HG03135 (cell line): ENCODE results near the gene INAVA.
"Not testable (repeated sequence)": the region's sequence is repeated elsewhere in the genome, so short reads cannot be mapped to it uniquely, and the experiment has no call there.

Experiments used
- ATAC-seq: cut with Tn5 transposase; IDR thresholded peaks from one replicate; pipeline ENCODE4 v1.9.1; 2021; ENCODE audit warnings: mild to moderate bottlenecking, moderate library complexity; ENCODE audit not compliant: unreplicated experiment

The INAVA gene

GRCh38 chr1:200896531-200897196 lies 2.0 kb downstream of the INAVA start:
- no peak for ATAC-seq

DNA sequence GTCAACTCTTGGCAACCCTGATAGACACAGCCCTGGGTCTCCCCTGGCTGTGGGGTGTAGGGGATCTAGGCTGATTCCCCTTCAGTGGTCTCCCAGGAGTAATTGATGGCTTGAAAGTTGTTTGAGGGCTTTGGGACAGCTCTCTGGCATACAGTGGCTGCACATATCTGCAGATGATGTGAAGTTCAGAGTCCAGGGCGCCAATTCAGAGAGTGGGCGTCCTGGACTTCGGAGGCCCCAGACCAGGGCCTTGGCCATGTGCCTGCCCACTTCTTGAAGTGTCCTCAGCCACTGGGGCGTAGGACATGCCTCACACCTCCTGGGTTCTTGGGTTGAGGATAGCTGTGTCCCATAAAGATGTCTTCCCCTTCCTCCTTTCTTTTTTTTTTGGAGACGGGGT lies 2.6 kb downstream of the INAVA start:
- no peak for ATAC-seq

- no peak for ATAC-seq
These were observed 4.3 kb downstream of the INAVA start for GRCh38 chr1:200899015-200899386.

- ATAC-seq: no peak
These were observed 4.8 kb downstream of the INAVA start for GRCh38 chr1:200899451-200899915.

- no peak for ATAC-seq
These were observed 5.5 kb downstream of the INAVA start for GRCh38 chr1:200899954-200900867.

DNA sequence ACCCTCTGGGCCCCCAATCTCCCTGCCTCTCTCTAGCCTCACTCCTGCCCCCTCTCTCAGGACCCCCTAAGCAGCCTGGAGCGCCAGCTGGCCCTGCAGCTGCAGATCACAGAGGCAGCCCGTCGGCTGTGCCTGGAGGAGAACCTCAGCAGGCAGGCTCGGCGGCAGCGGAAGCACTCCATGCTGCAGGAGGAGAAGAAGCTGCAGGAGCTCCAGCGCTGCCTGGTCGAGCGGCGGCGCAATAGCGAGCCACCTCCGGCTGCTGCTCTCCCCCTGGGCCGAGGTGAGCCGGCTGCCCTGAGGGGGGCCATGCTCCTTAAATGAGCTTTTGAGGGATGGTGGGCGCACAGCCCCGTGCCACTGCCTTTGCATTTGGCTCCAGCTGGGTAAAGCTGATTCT lies 6.2 kb downstream of the INAVA start:
- no peak for ATAC-seq

DNA sequence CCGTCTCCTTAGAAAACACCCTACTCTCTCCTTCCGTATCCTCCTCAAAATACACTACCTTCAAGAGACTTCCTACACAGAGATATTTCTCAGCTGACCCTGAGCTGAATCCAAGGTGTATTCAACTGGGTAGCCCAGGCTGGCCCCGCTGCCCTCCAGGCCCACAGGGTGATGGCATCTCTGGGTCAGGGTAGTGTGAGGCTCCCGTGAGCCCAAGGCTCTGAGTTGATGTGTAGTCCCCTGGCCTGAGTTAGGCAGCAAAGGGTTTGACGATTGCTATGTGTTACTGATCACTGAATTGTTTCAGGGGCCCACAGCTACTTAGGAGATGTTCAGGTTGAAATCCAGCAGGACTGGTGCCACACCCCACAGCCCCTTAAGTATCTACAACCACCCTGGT lies 6.7 kb downstream of the INAVA start:
- no peak for ATAC-seq

DNA sequence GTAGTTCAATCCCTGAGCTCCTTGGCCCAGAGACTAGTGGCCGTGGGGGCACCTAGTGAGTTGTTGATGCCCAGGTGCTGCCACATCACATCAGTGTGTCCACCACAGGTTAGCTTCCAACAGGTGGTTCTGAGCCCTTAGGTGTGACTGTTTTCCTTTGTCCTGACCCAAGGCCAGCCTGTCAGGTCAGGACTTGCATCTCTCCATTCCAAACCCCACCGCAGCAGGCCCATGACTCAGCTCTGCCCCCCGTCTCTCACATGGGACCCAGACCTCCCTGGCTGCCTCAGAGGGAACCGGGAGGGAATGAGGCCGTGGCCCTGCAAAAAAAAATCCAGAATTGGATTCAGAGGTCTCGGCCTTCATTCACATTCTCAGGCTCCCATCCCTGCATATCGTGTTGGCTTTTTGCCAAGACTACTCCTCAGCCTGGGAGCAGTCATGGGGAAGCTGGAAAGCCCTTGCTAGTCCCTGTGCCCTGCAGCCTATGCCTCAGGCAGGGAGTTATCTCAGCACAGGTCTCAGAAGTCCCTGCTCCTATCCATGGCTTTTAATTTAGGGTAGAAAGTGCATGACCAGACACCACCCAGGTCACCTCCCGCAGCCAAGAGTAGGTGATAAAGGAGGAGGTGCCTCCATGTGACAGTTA lies 7.2 kb downstream of the INAVA start:
- no peak for ATAC-seq

DNA sequence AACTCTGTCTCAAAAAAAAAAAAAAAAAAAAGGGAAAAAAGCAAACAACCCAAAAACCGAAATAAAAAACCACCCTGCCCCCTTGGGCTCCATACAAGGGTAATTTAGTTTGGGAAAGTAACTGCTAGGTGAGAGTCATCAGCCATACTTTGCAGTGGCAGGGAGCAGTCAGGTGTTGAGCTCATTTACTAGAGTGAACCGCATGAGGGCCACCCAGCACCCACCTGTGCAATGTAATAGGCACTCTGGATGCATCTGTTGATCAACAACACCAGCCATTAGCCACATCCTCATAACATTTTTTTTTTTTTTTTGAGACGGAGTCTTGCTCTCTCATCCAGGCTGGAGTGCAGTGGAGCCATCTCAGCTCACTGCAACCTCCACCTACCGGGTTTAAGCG lies 9.1 kb downstream of the INAVA start:
- no peak for ATAC-seq

DNA sequence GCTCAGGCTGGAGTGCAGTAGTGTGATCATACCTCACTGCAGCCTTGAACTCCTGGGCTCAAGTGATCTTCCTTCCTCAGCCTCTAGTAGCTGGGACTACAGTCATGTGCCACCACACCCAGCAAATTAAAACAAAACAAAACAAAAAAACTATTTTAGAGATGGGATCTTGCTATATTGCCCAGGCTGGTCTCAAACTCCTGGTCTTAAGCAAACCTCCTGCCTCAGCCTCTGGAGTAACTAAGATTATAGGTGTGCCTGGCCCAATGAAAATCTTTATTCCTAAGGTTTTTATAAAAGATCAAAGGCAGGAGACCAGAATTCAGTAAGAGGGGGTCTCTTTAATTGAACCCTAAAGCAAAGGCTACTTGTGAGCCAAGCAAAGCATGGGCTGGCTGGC lies 10.1 kb downstream of the INAVA start:
- no peak for ATAC-seq

- ATAC-seq: peak; percentile 39
These were observed 10.8 kb downstream of the INAVA start for GRCh38 chr1:200905411-200906052.

DNA sequence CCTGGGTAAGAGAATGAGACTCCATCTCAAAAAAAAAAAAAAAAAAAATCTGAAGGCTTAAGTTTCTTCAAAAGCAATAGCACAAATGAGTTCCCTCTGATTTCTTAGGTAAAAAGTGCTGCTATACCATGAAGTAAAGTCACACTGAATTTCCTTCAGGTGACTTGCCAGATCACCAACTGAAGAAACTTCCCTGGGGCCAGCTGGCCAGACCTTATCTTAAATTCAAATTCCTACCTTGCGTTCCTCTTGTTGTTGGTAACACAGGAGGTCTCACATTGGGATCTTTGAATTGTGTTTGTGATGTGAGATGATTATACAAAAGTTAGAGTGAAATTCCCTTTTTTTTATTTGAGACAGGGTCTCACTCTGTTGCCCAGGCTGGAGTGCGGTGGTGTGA lies 11.8 kb downstream of the INAVA start:
- ATAC-seq: no peak

- ATAC-seq: peak; percentile 60
These were observed 13.0 kb downstream of the INAVA start for GRCh38 chr1:200907611-200908097.

- no peak for ATAC-seq
These were observed 13.6 kb downstream of the INAVA start for GRCh38 chr1:200908191-200908868.

DNA sequence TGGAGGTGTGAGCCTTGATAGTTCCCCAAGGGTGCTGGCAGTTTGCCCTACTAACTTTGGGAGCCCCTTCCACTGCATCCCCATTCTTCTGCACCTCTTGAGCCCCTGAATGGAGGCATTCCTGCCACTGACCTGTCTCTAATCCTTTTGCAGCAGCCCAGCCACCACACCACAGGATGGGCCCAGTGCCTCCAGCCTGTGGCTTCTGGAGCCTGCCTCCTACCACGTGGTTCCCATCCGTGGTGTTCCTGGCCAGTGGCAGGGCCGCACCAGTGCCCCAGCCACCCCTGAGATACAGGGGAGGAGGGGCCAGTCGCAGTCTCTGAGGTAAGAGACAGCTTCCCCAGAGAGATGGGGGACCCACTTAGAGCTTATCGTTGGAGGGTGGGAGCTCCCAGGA lies 14.4 kb downstream of the INAVA start:
- ATAC-seq: no peak

- peak; percentile 56 for ATAC-seq
These were observed 15.1 kb downstream of the INAVA start for GRCh38 chr1:200909757-200910239.

DNA sequence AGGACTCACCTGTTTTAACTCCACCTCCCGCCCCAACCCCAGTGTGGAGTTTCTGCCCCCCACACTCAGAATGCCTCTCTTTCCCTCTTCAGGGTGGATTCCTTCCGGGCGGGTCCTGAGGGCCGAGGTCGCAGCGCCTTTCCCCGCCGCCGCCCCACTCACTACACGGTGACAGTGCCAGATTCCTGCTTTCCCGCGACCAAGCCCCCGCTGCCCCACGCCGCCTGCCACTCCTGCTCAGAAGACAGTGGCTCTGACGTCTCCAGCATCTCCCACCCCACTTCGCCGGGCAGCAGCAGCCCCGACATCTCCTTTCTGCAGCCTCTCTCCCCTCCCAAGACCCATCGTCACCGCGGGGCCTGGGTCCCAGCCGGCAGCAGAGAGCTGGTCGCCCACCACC lies 16.7 kb downstream of the INAVA start:
- no peak for ATAC-seq

DNA sequence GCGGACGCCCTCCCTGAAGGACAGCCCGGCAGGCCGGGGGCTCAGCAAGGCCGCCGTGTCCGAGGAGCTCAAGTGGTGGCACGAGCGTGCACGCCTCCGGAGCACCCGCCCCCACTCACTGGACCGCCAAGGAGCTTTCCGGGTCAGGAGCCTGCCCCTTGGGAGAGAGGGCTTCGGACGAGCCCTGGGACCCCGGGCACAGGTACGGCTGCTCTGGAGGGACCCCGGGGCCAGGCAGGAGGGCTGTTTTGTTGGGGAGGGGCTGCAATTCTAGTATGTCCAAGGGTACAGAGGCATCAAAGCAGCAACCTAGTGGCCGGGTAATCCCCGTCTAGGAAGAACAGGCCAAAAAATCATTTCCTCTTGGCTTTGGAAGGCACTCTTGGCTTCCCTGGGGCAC lies 17.2 kb downstream of the INAVA start:
- ATAC-seq: not testable (repeated sequence)

GRCh38 chr1:200912737-200913407 lies 18.2 kb downstream of the INAVA start:
- ATAC-seq: no peak

DNA sequence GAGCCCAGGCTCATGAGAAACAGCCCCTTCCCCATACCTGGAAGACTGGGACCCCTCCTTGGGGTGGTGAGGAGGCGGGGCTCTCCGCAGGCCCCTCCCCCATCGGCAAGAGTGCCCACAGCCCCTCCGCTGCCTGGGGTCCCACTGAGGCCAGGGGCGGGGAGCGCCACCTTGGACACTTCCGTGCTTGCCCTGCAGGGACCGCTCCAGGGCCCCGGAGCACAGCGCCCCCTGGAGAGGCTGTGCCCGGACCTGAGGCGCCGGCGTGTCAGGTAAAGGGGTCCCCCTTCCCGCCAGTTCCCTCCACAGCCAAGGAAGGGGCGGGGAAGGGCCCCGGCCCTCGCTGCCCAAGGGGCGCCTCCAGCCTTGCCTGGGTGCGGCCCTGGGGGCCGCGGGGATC lies 21.5 kb downstream of the INAVA start:
- ATAC-seq: no peak
